ENCODE measurements around the gene POU2F3. TPM values are rescaled to one million over a fixed set of nuclear protein-coding genes. Genes with fewer than 3 reads are reported as not detected.

The POU2F3 gene
- polyA plus RNA-seq, 6 donors from 2014 or later: not detected

Other genes with a start within 250 kb of the POU2F3 start
- gene TRIM29, start 102.0 kb upstream of the POU2F3 start, polyA plus RNA-seq (ENCODE audit: low read depth in 6 of 6): not detected
- 1 to 10 TPM in 4 of 6 donors, under 1 TPM in 1, not detected in 1; 0.60 to 3.0 (median 1.4) TPM for gene OAF, start 29.1 kb upstream of the POU2F3 start, polyA plus RNA-seq (ENCODE audit: low read depth in 6 of 6)
- not detected for gene TLCD5, start 85.2 kb downstream of the POU2F3 start, polyA plus RNA-seq (ENCODE audit: low read depth in 6 of 6)
- 1 to 10 TPM in 5 of 6 donors, not detected in 1; 2.3 to 4.3 (median 3.6) TPM for gene ARHGEF12, start 96.3 kb downstream of the POU2F3 start, polyA plus RNA-seq (ENCODE audit: low read depth in 6 of 6)